ENCODE results near the gene CFD. TPM values are rescaled to one million over a fixed set of nuclear protein-coding genes. Genes with fewer than 3 reads are reported as not detected.

Gene CFD
- total and polyA plus RNA-seq, 2 experiments from 2014 or later, result 3.2 to 5.2 TPM

GRCh38 chr19:881385-882071, 22.1 kb downstream of the CFD start:
- Histone ChIP-seq H3K4me3 (no peak overlapping the region), H3K36me3 (ENCODE audit: low read depth) (no peaks in the 10 kb centered on the region), H3K27me3 (replicated peaks; ENCODE audit: insufficient read depth) (no peaks in the 10 kb centered on the region), H3K4me2 (ENCODE audit: unreplicated experiment) (no peak overlapping the region), H3K9me3 (ENCODE audit: low read depth) (no peaks in the 10 kb centered on the region), H4K20me1 (ENCODE audit: insufficient read depth) (no peaks in the 10 kb centered on the region), H3K9me2 (ENCODE audit: insufficient read depth) (no peaks in the 10 kb centered on the region), H2AFZ (no peak overlapping the region), H3K79me2 (ENCODE audit: insufficient read depth) (0 out of 2 replicates have a peak, but pooled peaks cover 2% of the 10 kb centered on the region), H3K4me1 (ENCODE audit: insufficient read depth) (no peaks in the 10 kb centered on the region), H3F3A (ENCODE audit: insufficient read depth) (no peaks in the 10 kb centered on the region), H3K9ac (no peak overlapping the region), H3K27ac (no peak overlapping the region)
- in situ Hi-C loops (cut with MboI), result no loop called here
- WGBS, 2 experiments (ENCODE audit: low coverage in 1 of 2, low lambda C conversion rate in 2 of 2, missing lambda C conversion rate in 2 of 2), result 98% methylated on average over 34 of the region's 34 CpGs
- DNase-seq, result no peak
- TF ChIP-seq EZH2phosphoT487 (IDR thresholded peaks at IDR 0.05; ENCODE audit: insufficient read depth, low read depth) (no peak), EZH2 (IDR thresholded peaks at IDR 0.05; ENCODE audit: insufficient read depth, poor library complexity, severe bottlenecking) (no peak)

- H3K36me3 ChIP-seq (ENCODE audit: low read depth), result no peaks in the 10 kb centered on the region
- WGBS, 2 experiments (ENCODE audit: low coverage in 1 of 2, low lambda C conversion rate in 2 of 2, missing lambda C conversion rate in 2 of 2), result 95 to 97% methylated on average over 15 to 30 of the region's 30 CpGs
Measured at GRCh38 chr19:882871-883497, 23.5 kb downstream of the CFD start.

GRCh38 chr19:883661-884211, 24.3 kb downstream of the CFD start:
- Histone ChIP-seq H3K4me3 (no peak overlapping the region), H3F3A (ENCODE audit: insufficient read depth) (no peaks in the 10 kb centered on the region), H3K9me3 (ENCODE audit: low read depth) (no peaks in the 10 kb centered on the region), H2AFZ (no peak overlapping the region), H3K9me2 (ENCODE audit: insufficient read depth) (no peaks in the 10 kb centered on the region), H3K4me2 (ENCODE audit: unreplicated experiment) (no peak overlapping the region), H3K27ac (no peak overlapping the region), H3K4me1 (ENCODE audit: insufficient read depth) (no peaks in the 10 kb centered on the region), H4K20me1 (ENCODE audit: insufficient read depth) (no peaks in the 10 kb centered on the region), H3K79me2 (ENCODE audit: insufficient read depth) (0 out of 2 replicates have a peak, but pooled peaks cover 7% of the 10 kb centered on the region), H3K36me3 (ENCODE audit: low read depth) (no peaks in the 10 kb centered on the region), H3K9ac (no peak overlapping the region), H3K27me3 (replicated peaks; ENCODE audit: insufficient read depth) (no peaks in the 10 kb centered on the region)
- in situ Hi-C loops (cut with MboI), result no loop called here
- TF ChIP-seq EZH2 (IDR thresholded peaks at IDR 0.05; ENCODE audit: insufficient read depth, poor library complexity, severe bottlenecking), result no peak
- no peak for TF ChIP-seq EZH2phosphoT487 (IDR thresholded peaks at IDR 0.05; ENCODE audit: insufficient read depth, low read depth)
- DNase-seq, result no peak
- 97% methylated on average over 22 of the region's 22 CpGs for WGBS, 2 experiments (ENCODE audit: low coverage in 1 of 2, low lambda C conversion rate in 2 of 2, missing lambda C conversion rate in 2 of 2)

More at GRCh38 chr19:882871-883497, 23.5 kb downstream of the CFD start:
- no peak overlapping the region for H3K9ac ChIP-seq
- H3K9me3 ChIP-seq (ENCODE audit: low read depth), result no peaks in the 10 kb centered on the region
- H3K9me2 ChIP-seq (ENCODE audit: insufficient read depth), result no peaks in the 10 kb centered on the region
- H3K4me1 ChIP-seq (ENCODE audit: insufficient read depth), result no peaks in the 10 kb centered on the region
- 0 out of 2 replicates have a peak, but pooled peaks cover 7% of the 10 kb centered on the region for H3K79me2 ChIP-seq (ENCODE audit: insufficient read depth)
- no peak for DNase-seq
- in situ Hi-C loops (cut with MboI), result no loop called here
- no peak for TF ChIP-seq EZH2 (IDR thresholded peaks at IDR 0.05; ENCODE audit: insufficient read depth, poor library complexity, severe bottlenecking)
- TF ChIP-seq EZH2phosphoT487 (IDR thresholded peaks at IDR 0.05; ENCODE audit: insufficient read depth, low read depth), result no peak
- H2AFZ ChIP-seq, result no peak overlapping the region
- H3K27me3 ChIP-seq (replicated peaks; ENCODE audit: insufficient read depth), result no peaks in the 10 kb centered on the region
- H3F3A ChIP-seq (ENCODE audit: insufficient read depth), result no peaks in the 10 kb centered on the region
- no peak overlapping the region for H3K4me3 ChIP-seq
- H3K4me2 ChIP-seq (ENCODE audit: unreplicated experiment), result no peak overlapping the region
- H3K27ac ChIP-seq, result no peak overlapping the region
- no peaks in the 10 kb centered on the region for H4K20me1 ChIP-seq (ENCODE audit: insufficient read depth)

- WGBS, 2 experiments (ENCODE audit: low coverage in 1 of 2, low lambda C conversion rate in 2 of 2, missing lambda C conversion rate in 2 of 2), result 92 to 96% methylated on average over 32 to 45 of the region's 51 CpGs
- H3K27me3 ChIP-seq (replicated peaks; ENCODE audit: insufficient read depth), result no peaks in the 10 kb centered on the region
- no peaks in the 10 kb centered on the region for H3K36me3 ChIP-seq (ENCODE audit: low read depth)
- H3K79me2 ChIP-seq (ENCODE audit: insufficient read depth), result 0 out of 2 replicates have a peak, but pooled peaks cover 7% of the 10 kb centered on the region
- no peak overlapping the region for H2AFZ ChIP-seq
- H3K9ac ChIP-seq, result no peak overlapping the region
- H3K4me2 ChIP-seq (ENCODE audit: unreplicated experiment), result no peak overlapping the region
- H3K4me3 ChIP-seq, result no peak overlapping the region
- no peak for TF ChIP-seq EZH2 (IDR thresholded peaks at IDR 0.05; ENCODE audit: insufficient read depth, poor library complexity, severe bottlenecking)
- no peak for TF ChIP-seq EZH2phosphoT487 (IDR thresholded peaks at IDR 0.05; ENCODE audit: insufficient read depth, low read depth)
- in situ Hi-C loops (cut with MboI), result no loop called here
- H3K4me1 ChIP-seq (ENCODE audit: insufficient read depth), result no peaks in the 10 kb centered on the region
- no peaks in the 10 kb centered on the region for H3K9me3 ChIP-seq (ENCODE audit: low read depth)
- H3F3A ChIP-seq (ENCODE audit: insufficient read depth), result no peaks in the 10 kb centered on the region
- H4K20me1 ChIP-seq (ENCODE audit: insufficient read depth), result no peaks in the 10 kb centered on the region
- no peaks in the 10 kb centered on the region for H3K9me2 ChIP-seq (ENCODE audit: insufficient read depth)
- no peak overlapping the region for H3K27ac ChIP-seq
- DNase-seq, result no peak
Measured at GRCh38 chr19:884420-885211, 25.2 kb downstream of the CFD start.

Measured in GM23248 (cell line).